Activated T-cell treated with anti-CD3 and anti-CD28 coated beads for 24 hours (primary cell): ENCODE data around the gene MCCD1.

Experiments used
- DNase-seq: peaks from one replicate; pipeline ENCODE4 v3.0.0-alpha.2; 2020; ENCODE audit warnings: low read depth

MCCD1 gene

DNA sequence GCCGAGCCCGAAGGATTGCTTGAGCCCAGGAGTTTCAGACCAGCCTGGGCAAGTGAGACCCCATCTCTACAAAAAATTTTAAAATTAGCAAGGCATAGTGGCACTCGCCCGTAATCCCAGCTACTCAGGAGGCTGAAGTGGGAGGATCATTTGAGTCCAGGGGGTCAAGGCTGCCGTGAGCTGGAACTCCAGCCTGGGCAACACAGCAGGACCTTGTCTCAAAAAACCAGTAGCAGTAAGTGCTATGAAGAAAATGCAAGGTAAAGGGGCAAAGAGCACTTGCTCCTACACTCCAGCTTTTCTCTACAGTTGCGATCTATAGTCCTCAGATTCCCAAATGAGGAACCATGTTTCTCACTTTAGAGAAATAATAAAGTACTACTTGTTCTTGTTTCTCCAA lies 14.9 kb downstream of the MCCD1 start:
- no peak for DNase-seq

DNA sequence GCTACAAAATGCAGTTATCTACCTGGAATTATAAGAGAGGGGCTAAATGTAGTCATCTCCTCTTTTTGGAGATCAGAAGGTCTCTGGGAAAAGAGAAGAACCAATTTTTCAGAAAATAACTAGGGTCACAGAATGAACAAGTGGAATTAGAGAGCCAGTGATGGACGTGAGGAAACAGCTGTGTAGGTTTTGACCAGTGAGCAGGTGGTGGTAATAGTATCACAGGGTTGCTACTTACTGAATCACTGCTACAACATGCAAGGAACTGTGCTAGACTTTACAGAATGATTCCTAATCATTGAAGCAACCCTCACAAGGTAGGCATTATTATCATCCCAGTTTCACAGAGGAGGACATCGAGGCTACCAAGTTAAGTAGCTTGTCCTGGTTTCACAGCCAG lies 15.9 kb downstream of the MCCD1 start:
- no peak for DNase-seq

DNA sequence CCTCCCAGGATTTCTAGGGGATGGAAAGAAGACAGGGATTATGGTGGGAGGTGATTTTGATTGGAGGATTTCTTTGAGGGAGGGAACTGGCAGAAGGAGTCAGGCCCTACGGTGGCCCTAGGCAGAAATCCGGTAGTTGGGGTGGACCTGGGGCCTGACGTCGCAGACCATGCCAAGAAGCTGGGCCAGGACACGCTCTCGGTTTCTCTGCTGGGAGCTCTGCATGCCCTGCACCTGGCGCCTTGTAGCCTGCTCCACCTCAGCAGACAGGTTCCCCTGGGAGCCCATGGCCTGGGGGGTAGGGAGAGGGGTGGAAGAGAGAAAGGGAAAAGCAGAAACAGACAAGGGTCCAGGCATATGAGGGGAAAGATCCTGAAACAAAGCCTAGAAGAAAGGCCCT lies 16.5 kb downstream of the MCCD1 start:
- no peak for DNase-seq

DNA sequence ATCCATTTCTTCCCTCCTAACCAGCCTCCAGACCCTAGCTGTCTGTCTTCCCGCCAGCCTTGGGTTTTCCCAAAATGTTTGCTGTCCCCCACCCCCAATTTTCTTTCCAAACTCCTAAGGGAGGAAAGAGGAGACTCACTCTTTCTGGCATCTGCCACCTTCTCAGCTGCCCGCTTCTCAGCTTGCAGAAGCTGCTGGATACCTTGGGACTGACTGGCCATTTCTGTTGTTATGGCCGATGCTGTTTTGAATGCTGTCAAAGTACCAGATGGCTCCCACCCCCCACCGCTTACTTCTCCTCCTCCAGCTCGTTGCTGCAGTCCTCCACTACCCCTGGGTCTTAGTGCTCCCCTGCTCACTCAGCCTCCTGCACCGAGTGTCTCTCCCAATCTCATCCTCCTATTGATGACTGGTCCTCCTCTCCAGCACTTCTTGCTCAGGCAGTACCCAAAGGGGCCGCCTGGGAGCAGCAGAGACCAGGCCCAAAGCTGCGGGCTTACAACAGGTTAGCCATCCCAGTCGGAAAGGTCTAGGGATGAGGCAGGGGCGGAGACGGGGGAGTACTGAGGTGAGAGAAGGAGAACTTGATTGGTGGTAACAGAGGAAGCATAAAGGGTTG lies 17.7 kb downstream of the MCCD1 start, which contains the start of gene ATP6V1G2:
Gene ATP6V1G2, minus strand, starts transcription at position 270 of the 619 bp plus-strand sequence. Its CDS starts 49 bp downstream, at position 221.
- peak; percentile 86 for DNase-seq

DNA sequence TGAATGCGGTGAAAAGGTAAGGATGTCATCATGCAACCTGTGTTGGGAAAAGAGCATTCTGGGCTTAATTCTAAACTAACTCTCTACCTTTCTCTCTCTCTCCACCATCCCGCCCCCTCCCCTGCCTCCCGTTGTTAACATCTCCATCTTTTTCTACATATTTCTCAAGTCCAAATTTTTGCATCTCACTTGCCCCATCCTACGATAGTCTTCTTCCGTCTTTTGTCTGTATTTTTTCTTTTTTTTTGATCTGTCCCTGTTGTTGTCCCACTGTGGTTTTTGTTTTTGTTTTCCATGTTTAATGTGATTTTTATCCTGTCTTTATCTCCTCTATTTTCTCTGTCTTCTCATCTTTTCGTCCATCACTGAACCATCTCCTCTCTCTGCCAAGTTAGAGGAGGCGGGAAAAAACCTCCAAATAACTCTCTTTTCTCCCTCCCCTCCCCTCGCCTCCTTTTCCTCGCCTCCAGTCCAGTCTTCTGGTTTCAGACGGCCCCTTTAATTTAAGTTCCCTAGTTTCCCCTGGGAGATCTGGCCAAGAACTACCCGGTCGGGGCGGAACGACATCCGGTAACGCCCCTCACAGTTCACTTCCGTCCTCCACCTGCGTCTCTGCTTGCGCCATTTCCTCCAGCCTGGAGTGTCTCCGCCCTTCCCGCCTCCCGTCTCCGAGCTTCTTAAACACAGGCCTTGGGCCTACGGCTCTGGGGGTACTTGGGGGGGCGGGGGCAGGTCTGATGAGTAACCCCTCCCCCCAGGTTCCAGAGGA lies 18.4 kb downstream of the MCCD1 start, which contains the start of gene NFKBIL1:
Gene NFKBIL1, plus strand, starts transcription at position 651 of the 769 bp plus-strand sequence. Its CDS starts 87 bp downstream, at position 738.
- DNase-seq, result peak; percentile 91

DNA sequence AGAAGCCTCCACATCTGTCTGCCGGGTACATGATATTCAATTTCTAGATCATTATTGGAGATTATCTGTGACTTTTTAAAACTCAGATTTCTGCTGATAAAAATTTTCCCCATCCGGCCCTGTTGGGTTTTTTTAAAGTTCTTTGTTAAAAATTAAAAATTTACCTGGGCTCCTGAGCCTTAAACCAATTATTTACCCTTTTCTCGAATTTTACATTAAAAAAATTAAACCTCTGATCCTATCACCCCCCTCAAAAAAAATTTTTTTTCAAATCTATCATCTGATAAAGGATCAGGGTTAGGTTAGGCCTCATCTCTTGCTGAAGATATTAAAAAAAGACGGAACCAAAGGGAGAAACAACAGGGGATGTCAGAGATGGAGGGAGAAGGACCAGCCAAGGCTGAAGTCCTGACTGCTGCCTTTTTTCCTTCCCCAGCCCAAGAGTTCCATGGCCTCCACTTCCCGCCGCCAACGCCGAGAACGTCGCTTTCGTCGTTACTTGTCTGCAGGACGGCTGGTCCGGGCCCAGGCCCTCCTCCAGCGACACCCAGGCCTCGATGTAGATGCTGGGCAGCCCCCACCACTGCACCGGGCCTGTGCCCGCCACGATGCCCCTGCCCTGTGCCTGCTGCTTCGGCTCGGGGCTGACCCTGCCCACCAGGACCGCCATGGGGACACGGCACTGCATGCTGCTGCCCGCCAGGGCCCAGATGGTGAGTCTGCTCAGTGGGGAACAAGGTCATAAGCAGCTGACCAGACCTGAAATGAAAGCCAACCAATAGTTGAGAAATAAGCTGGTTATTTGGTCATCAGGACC lies 19.2 kb downstream of the MCCD1 start:
- no peak for DNase-seq

DNA sequence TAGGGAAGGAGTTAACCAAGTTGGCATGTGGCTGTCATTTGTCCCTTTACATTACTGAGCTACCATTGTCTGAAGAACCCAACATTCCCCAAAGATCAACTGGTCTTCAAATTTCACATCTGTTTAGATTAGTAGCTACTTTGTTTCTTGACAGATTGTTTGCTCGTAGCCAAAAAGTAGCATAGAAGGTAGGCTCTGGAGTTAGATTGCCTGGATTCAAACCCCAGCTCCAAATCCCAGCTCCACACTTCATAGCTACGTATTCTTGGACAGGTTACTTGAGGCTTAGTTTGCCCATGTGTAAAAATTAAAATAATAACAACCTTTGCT lies 19.7 kb downstream of the MCCD1 start:
- DNase-seq, result no peak

DNA sequence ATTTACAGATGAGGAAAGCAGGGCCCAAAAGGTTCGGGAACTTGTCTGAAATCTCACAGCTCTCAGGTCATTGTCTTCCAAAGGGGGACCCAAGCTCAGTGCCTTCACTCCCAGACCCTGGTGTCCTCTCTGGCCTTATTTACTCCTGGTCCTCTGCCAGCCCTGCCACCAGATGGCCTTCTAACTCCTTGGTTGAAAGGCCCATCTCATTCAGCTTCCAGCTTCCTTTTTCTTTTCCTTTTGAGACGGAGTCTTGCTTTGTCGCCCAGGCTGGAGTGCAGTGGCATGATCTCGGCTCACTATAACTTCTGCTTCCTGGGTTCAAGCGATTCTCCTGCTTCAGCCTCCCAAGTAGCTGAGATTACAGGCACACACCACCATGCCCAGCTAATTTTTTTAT lies 22.6 kb downstream of the MCCD1 start:
- peak; percentile 63 for DNase-seq

DNA sequence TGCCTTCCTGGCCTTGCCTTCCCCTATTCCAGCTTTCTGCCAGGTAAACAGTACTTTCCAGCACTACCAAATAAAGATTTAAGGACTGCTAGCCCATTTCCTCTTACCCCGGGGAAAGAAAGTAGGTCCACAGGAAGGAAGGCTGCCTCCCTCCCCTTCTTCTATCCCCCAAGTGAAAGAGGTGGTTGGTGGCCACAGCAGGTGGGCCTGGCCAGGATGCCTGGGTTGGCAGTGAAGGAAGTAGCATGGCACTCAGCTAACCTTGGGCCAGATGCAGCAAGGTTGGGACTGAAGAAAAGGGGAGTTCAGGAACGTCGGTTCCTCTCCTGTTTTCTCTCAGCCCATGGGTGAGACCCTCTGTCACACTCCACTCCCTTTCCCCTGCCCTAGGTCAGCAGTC lies 27.5 kb downstream of the MCCD1 start:
- DNase-seq, result no peak

DNA sequence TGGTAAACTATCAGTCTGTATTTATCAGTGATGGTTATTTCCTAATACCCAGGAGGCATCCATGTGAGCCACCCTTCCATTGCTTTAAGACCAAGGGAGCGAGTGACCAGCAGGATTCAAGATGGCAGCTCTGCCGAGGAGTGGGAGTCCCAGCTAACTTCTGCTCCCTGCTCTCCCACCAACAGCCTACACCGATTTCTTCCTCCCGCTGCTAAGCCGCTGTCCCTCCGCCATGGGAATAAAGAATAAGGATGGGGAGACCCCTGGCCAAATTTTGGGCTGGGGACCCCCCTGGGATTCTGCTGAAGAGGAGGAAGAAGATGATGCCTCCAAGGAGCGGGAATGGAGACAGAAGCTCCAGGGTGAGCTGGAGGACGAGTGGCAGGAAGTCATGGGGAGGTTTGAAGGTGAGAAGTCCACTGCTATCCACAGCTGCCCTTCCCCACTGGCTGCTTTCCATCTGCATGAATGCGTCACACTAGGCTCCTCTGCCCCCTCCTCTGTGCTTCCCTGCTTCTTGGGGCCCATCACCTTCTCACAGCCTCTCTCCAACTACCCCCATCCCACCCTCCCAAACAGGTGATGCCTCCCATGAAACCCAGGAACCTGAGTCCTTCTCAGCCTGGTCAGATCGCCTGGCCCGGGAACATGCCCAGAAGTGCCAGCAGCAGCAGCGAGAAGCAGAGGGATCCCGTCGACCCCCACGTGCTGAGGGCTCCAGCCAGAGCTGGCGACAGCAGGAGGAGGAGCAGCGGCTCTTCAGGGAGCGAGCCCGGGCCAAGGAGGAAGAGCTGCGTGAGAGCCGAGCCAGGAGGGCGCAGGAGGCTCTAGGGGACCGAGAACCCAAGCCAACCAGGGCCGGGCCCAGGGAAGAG lies 28.9 kb downstream of the MCCD1 start:
- no peak for DNase-seq

DNA sequence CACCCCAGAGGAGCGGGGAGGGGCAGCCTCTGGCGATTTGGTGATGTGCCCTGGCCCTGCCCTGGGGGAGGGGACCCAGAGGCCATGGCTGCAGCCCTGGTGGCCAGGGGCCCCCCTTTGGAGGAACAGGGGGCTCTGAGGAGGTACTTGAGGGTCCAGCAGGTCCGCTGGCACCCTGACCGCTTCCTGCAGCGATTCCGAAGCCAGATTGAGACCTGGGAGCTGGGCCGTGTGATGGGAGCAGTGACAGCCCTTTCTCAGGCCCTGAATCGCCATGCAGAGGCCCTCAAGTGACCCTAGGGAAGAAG lies 29.5 kb downstream of the MCCD1 start:
- no peak for DNase-seq

DNA sequence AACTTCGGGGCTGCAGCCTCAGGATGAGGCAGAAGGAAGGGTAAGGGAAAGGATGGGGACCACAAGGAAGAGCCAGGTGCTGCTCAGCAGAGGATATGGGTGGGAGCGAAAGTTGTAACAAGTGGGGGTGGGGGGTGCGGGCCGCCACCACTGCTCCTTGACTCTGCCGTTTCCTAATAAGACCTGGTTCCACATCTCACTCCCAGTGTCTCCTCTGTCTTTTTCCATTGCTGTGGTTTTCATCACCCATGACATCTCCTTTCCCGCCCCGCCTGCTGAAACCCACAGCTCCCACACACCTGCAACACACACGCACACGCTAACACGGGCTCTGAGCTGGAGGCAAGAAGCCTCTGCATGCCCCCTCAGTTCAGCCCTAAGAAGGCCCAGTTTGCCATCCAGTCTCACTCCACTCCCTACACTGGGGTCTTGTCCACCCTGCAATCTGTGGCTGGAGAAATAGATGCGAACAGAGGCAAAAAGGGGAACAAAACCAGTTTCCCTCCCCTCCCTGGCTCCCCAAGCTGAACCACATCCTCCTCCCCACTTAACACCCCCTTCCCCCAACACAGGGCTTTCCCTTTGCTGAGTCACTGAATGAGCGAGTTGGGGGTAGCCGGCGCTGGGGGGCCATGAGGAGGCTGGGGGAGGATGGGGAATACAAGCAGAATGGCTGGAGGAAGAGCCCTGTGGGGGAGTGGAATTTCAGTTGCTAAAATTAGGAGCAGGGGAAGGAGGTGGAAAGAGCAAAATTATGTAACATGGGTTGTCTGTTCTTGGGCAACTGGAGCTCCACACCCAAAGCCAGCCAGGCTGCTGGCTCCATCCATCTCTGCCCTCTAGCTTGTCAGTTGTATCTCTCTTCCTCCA lies 30.1 kb downstream of the MCCD1 start:
- DNase-seq, result peak; percentile 71

DNA sequence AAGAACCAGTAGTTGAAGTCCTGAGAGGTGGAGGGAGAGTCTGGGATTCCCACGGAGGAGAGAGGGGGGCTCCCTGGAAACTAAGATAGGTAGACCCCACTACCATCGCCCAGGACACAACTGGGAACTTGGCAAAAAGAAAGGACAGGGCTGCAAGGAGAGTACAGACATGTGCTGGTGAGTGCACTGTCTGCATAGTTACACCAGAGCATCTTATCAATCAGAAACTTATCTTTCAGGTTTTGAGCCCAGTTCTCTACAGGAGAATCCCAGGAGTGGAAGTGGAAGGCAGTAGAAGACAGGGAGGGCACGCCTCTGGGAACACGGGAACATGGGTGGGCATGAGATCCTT lies 30.8 kb downstream of the MCCD1 start:
- DNase-seq, result no peak

DNA sequence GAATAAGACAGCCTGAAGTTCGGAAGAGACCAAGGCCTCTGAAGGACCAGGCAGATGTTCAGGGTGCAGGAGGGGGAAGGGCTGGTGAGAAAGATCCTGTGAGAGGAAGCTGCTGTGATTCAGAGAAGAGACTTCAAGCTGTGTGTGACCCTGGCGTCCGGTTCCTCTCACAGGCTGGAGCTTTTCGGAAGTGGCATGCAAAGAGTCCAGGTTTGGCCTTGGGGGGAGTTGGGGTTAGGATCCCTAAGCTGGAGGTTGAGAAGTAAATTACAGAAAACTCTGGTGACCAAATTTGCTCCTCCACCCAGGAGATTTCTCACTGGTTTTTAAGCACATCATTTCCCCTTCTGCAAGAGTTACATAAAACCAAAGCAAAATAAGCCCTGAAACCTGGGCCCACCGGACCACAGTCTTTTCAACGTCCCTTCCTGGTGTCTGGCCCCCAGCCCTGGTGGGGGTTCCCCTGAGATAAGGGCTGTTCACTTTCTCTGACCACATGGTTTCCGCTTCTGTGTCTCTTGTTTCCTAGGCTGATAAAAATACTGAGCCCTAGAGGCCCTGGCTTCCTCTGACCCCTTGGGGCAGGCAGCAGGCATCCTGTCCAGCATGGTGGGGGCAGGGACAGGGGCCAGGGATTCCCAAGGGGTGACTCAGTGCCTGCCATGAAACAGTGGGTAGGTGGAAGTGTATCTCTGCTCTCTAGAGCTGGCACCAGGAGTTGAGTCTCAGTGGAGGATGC lies 31.4 kb downstream of the MCCD1 start:
- no peak for DNase-seq

DNA sequence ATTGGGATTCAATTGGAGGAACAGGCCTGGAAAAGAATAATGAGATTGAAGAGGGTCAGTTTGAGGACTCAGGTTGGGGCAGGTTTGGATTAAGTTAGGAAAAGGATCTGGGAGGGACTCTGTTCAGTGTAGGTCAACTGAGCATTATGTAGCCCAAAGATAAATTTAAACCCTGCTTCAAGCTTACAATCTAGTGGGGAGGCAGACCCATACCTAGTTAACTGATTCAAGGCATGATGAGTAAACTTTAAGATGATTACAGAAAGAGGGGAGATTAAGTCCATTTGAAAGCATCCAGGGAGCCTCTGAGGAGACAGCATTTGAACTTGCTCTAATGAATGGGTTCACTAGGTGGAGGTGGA lies 31.9 kb downstream of the MCCD1 start:
- DNase-seq, result no peak

DNA sequence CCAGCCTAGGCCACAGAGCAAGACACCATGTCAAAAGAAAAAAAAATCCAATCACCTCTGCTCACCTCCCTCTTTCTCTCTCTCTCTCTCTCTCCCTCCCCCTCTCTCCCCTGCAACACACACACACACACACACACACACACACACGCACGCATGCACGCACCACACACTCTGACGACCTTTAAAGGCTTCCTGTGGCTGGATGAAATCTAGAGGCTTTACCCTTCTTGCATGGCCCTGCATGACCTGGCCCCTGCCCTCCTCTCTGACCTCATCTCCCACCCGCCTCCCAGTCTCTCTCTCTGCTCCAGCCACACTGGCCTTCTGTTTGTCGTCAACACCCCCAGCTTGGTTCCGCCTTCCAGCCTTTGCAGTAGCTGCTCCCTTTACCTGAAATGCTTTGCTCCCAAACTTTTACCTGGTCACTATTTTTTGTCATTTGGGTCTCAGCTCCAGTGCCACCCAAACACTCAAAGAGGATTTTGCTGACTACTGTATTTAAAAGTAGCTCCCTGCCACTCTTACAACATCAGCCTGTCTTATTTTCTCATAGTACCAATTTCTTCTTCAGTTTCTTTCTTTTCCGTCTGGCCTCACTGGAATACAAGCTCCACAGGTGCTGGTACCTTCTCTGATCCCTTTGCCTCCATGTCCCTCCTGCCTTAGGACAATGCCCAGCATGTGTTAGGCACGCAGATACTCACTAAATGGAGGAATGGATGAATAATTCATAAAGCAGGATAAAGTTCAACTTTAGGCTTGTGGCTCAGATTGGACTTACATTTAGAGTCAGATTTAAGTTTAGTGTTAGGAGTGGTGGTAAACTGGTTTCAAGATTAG lies 39.0 kb downstream of the MCCD1 start:
- DNase-seq, result no peak

DNA sequence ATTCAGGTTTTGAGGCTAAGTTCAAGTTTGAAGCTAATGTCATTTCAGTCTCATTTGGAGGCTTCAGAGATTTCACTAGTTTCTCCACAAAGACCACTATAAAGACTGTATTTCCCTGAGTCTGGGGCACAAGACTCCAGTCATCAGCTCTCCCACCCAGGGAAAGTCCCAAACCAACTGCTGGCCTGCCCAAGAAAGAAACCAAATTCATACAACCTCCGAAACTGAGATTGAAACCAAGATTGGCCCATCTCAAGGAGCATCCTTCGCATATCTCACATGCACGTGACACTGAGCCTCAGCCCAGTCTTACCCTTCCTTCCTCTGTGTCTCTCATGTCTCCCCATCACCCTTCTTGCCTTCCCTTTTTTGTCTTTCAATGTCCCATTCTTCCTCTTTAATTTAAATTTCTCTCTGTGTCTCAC lies 39.8 kb downstream of the MCCD1 start:
- DNase-seq, result peak; percentile 65

DNA sequence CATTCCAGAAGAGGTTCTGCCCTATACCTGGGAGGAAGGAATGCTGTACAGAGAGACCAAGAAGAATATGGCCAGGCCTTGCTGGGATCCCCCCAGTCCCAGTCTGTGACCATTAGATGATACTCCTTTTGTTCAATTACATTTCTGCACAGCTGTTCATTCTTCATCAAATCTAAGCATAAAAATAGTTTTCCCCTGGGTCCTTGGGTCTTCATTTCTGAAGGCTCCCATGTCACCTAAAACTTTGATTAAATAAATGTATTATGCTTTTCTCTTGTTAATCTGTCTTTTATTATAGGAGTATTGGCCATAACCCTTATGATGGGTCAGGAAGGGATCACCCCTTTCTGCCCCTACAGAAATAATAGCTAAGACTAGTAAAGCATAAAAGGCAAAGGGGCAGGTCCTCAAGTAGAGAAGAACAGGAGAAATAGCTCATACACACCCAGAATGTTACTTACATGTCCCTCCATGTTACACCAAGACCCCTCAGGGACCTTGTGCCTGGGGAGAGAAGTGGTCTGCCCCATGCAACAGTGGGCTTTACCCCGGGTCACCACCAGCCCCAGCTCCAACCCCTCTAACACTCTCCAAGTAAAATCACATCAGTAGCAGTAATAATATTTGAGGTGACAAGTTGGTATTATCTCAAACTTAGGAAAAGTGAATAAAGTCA lies 41.2 kb downstream of the MCCD1 start:
- no peak for DNase-seq
